NCI-H345 treated with DMSO at 0.1 percent for 48 hours (cell line): ENCODE results near the gene C1QTNF6.

Experiments
- DNase-seq: peaks from one replicate; lab custom pipeline; 2025; ENCODE audit not compliant: unreplicated experiment; lab: John Stamatoyannopoulos, UW

C1QTNF6 gene

GRCh38 chr22:37192741-37193140 is 4.7 kb upstream of the C1QTNF6 start:
- DNase-seq = no peak

GRCh38 chr22:37192204-37192603 is 4.2 kb upstream of the C1QTNF6 start:
- DNase-seq = no peak

- no peak for DNase-seq
These were observed 2.3 kb upstream of the C1QTNF6 start for GRCh38 chr22:37190262-37190780.

DNA sequence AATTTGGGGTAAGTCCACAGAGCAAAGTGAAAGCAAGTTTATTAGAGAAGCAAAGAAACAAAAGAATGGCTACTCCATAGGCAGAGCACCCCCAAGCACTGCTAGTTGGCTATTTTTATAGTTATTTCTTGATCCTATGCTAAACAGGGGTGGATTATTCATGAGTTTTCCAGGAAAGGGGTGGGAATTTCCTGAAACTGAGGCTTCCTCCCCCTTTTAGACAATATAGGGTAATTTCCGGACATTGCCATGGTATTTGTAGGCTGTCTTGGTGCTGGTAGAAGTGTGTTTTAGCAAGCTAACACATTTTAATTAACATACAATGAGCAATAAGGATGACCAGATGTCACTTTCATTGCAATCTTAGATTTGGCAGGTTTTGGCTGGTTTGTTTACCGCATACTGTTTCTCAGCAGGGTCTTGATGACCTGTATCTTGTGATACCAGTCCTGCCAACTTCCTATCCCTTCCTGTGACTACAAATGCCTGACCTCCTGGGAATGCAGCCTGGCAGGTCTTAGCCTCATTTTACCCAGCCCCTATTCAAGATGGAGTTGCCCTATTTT is 937 bp upstream of the C1QTNF6 start:
- DNase-seq = no peak

- no peak for DNase-seq
These were observed 526 bp downstream of the C1QTNF6 start for GRCh38 chr22:37187552-37187890.

GRCh38 chr22:37186997-37187522 is 987 bp downstream of the C1QTNF6 start:
- no peak for DNase-seq

GRCh38 chr22:37186228-37186996 is 1.6 kb downstream of the C1QTNF6 start:
- DNase-seq = no peak

- no peak for DNase-seq
These were observed 2.3 kb downstream of the C1QTNF6 start for GRCh38 chr22:37185646-37186227.

- DNase-seq = no peak
These were observed 3.1 kb downstream of the C1QTNF6 start for GRCh38 chr22:37184816-37185541.

DNA sequence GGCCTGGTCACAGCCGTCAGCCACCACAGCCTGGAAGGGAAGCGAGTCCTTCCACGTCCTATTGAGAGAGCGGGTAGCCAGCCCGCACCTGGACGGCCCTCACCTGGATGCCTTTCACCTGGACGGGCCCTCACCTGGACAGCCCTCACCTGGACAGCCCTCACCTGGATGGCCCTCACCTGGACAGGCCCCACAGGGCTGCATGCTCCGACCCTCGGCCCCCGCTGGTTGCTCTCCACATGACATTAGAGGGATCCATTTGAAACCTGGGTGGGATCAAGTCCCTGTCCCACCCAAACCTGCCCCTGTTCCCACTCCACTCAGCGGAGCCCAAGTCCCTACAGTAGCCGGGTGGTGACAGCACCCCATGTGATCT is 3.7 kb downstream of the C1QTNF6 start:
- DNase-seq = no peak

- DNase-seq = no peak
These were observed 4.3 kb downstream of the C1QTNF6 start for GRCh38 chr22:37183432-37184379.

DNA sequence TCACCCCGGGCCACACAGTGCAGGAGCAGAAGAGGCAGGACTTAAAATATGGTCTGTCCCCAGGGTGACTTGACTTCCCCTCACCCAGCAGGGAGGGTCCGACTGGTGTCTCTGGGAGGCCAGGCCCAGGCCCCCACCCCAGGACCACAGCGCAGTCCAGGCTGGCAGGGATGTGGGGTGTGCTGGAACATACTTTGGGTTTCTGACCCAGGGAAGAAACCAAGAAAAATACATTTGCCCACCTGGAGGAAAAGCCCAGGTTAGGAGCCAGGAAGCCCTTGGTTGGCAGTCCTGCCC is 5.2 kb downstream of the C1QTNF6 start:
- DNase-seq = no peak

DNA sequence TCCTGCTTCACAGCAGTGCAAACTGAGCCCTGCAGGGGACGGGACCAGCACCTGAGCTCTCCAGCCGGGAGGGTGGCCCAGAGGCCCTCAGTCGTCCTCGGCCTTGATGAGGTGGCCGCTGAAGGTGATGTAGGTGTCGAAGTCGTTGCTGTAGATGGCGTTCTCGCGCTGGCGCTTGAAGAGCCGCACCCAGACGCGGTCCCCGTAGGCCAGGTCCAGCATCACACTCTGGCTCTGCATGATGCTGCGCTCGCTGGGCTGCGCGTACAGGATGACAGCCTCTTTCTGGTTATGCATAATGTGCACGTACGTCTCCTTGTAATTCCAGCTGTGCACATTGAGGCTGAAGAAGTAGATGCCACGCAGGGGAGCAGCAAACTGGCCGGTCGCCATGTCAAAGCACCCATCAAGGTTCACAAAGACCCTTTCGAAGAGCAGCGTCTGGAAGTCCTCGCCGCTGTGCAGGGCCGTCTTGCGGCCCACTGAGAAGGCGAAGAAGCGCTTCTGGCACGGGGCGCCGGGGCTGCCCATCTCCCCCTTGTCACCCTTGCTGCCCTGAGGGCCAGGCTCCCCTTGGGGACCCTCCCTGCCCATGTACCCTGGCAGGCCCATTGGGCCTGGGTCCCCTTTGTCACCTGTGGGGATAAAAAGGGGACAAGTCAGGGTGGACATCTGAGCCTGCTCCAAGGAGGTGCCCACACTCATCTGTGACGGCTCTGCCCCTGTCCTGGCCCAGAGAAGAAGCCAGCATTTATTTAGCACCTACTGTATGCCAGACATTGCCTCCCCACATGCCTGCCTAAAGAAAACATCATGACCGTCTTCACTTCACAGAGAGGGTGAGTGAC is 5.7 kb downstream of the C1QTNF6 start:
- DNase-seq = no peak

GRCh38 chr22:37181681-37182080 is 6.4 kb downstream of the C1QTNF6 start:
- DNase-seq = no peak

- DNase-seq = no peak
These were observed 7.4 kb downstream of the C1QTNF6 start for GRCh38 chr22:37180531-37181231.

DNA sequence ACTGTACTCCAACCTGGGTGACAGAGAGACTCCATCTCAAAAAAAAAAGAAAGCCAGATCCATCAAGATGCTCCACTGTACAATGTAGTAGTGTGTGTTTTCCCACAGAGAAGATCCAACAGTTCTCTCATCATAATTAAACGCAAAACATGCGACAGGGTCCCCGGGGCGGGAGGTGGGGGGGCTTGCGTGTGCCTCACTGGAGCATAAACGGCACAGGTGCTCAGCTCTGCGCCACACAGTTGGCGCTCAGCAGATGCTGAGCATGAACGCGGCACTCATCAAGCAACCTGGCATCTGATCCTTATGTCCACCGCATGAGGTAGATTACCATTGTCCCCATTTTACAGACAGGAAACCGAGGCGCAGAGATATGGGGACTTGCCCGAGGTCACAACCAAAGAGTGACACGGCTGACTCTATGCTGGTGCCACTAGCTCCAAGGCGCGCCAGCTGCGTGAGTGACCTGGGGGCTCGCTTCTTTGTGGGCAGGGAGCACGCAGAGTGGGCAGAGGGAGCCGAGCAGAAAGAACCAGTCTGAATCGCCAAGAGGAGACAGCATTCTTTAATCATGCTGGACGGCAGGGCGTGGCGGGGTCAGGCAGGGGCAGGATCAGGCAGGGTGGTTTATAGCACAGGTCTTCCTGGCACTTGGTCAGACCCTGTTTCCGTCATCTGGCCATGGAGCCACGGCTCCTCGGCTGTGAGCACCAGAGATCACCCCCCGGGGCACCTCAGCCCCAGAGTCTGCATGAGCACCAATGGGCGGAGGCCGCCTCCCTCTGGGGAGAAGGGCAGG is 8.2 kb downstream of the C1QTNF6 start:
- DNase-seq = no peak

DNA sequence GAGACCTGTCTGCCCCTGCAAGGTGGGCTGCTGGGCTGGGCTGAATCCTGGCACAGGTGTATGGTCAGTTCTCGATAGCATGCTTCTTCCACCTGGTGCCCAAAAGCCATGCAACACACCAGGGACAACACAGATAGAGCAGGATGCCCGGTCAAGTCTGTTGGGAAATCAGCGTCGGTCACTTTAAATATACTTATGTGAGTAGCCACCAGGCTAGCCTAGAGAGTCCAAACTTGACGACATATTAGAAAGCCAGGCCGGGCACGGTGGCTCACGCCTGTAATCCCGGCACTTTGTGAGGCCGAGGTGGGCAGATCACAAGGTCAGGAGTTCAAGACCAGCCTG is 8.9 kb downstream of the C1QTNF6 start:
- DNase-seq = no peak

- no peak for DNase-seq
These were observed 9.5 kb downstream of the C1QTNF6 start for GRCh38 chr22:37178350-37179125.
